HEK293 (cell line): ENCODE data around the gene PLEKHH3.

Source experiments
- CTCF ChIP-seq: fragments of 450-650 bp; formaldehyde crosslinking; IDR thresholded peaks from 2 replicates; pipeline ENCODE4 v1.5.1; 2016; ENCODE audit warnings: missing biosample characterization, missing genetic modification characterization
- PRDM2 ChIP-seq: fragments of 450-650 bp; formaldehyde crosslinking; IDR thresholded peaks from 2 replicates; pipeline ENCODE4 v1.5.1; 2016; ENCODE audit warnings: missing biosample characterization, missing genetic modification characterization, borderline replicate concordance
- REPIN1 ChIP-seq: fragments of 450-650 bp; formaldehyde crosslinking; IDR thresholded peaks from 2 replicates; pipeline ENCODE4 v1.5.1; 2017; ENCODE audit warnings: missing biosample characterization, missing genetic modification characterization, low read depth
- TSHZ1 ChIP-seq: fragments of 450-650 bp; formaldehyde crosslinking; IDR thresholded peaks from 2 replicates; pipeline ENCODE4 v1.5.1; 2016; ENCODE audit warnings: missing biosample characterization, missing genetic modification characterization, borderline replicate concordance
- ZBTB20 ChIP-seq: fragments of 450-650 bp; formaldehyde crosslinking; IDR thresholded peaks from 2 replicates; pipeline ENCODE4 v1.5.1; 2016; ENCODE audit warnings: missing biosample characterization, missing genetic modification characterization
- ZBTB26 ChIP-seq: fragments of 450-650 bp; formaldehyde crosslinking; optimal IDR thresholded peaks from 2 replicates; pipeline ENCODE3; 2016; ENCODE audit warnings: missing biosample characterization, mild to moderate bottlenecking, missing genetic modification characterization
- ZNF121 ChIP-seq: fragments of 450-650 bp; formaldehyde crosslinking; IDR thresholded peaks from 2 replicates; pipeline ENCODE4 v1.5.1; 2016; ENCODE audit warnings: missing biosample characterization, missing genetic modification characterization
- ZNF239 ChIP-seq: fragments of 450-650 bp; formaldehyde crosslinking; IDR thresholded peaks from 2 replicates; pipeline ENCODE4 v1.5.1; 2016; ENCODE audit warnings: missing biosample characterization, missing genetic modification characterization
- ZNF26 ChIP-seq: fragments of 450-650 bp; formaldehyde crosslinking; IDR thresholded peaks from 2 replicates; pipeline ENCODE4 v1.5.1; 2016; ENCODE audit warnings: missing biosample characterization, missing genetic modification characterization
- ZNF274 ChIP-seq, 2 experiments: fragments of 200-500 bp in 1 of 2; fragments of 450-650 bp in 1 of 2; sonication (Bioruptor generic) in 1 of 2; formaldehyde crosslinking in 1 of 2; IDR thresholded peaks; 2 replicates each; pipeline versions ENCODE4 v1.5.1 to v1.6.1; 2014 to 2016; ENCODE audit warnings: borderline replicate concordance in 1 of 2, inconsistent platforms in 1 of 2, low read length in 1 of 2, missing biosample characterization in 1 of 2, missing genetic modification characterization in 1 of 2
- ZNF416 ChIP-seq: fragments of 450-650 bp; formaldehyde crosslinking; IDR thresholded peaks from 2 replicates; pipeline ENCODE4 v1.5.1; 2016; ENCODE audit warnings: missing biosample characterization, missing genetic modification characterization
- ZNF518A ChIP-seq: fragments of 450-650 bp; formaldehyde crosslinking; conservative IDR thresholded peaks from 2 replicates; pipeline ENCODE4 v1.5.1; 2016; ENCODE audit warnings: low read depth, missing biosample characterization, missing genetic modification characterization
- ZNF529 ChIP-seq: fragments of 450-650 bp; formaldehyde crosslinking; IDR thresholded peaks from 2 replicates; pipeline ENCODE4 v1.5.1; 2017; ENCODE audit warnings: missing genetic modification characterization, missing biosample characterization; ENCODE audit not compliant: insufficient replicate concordance
- ZNF610 ChIP-seq: fragments of 450-650 bp; formaldehyde crosslinking; IDR thresholded peaks from 2 replicates; pipeline ENCODE4 v1.5.1; 2016; ENCODE audit warnings: missing biosample characterization, missing genetic modification characterization, borderline replicate concordance
- ZNF658 ChIP-seq: fragments of 450-650 bp; formaldehyde crosslinking; IDR thresholded peaks from 2 replicates; pipeline ENCODE4; 2016; ENCODE audit warnings: missing biosample characterization, missing genetic modification characterization
- ZNF660 ChIP-seq: fragments of 450-650 bp; IDR thresholded peaks from 2 replicates; pipeline ENCODE4 v1.5.1; 2018; ENCODE audit warnings: missing biosample characterization, mild to moderate bottlenecking, missing genetic modification characterization
- ZNF664 ChIP-seq: fragments of 450-650 bp; formaldehyde crosslinking; IDR thresholded peaks from 2 replicates; pipeline ENCODE4 v1.5.1; 2016; ENCODE audit warnings: missing biosample characterization, missing genetic modification characterization
- ZNF670 ChIP-seq: fragments of 450-650 bp; formaldehyde crosslinking; IDR thresholded peaks from 2 replicates; pipeline ENCODE4 v1.5.1; 2016; ENCODE audit warnings: missing biosample characterization, missing genetic modification characterization, low read depth
- ZNF677 ChIP-seq: fragments of 450-650 bp; IDR thresholded peaks from 2 replicates; pipeline ENCODE4 v1.5.0; 2018; ENCODE audit warnings: missing biosample characterization, mild to moderate bottlenecking, missing genetic modification characterization, moderate library complexity

PLEKHH3 gene

GRCh38 chr17:42676424-42677011 is at the start of gene PLEKHH3 (continued):
- peak; percentile 91 for TF ChIP-seq ZBTB26 (tag by site-specific recombination)
- no peak for TF ChIP-seq ZNF274 (IDR thresholded peaks at IDR 0.05; ENCODE audit: low read length)
- TF ChIP-seq ZNF274 (tag by site-specific recombination; IDR thresholded peaks at IDR 0.05; ENCODE audit: borderline replicate concordance) = no peak; the same call in 1 of the 2 replicates
- no peak for TF ChIP-seq ZNF518A (tag by site-specific recombination)
- TF ChIP-seq ZNF660 (tag by site-specific recombination) = no peak
- no peak for TF ChIP-seq ZNF658 (tag by site-specific recombination)
- TF ChIP-seq TSHZ1 (tag by site-specific recombination) = no peak
- TF ChIP-seq REPIN1 (tag by site-specific recombination) = no peak
- TF ChIP-seq ZNF677 (tag by site-specific recombination) = 0 out of 2 replicates have a peak, but pooled peaks have one; percentile 5
- TF ChIP-seq ZNF610 = peak; percentile 52; the same call in 1 of the 2 replicates
- no peak for TF ChIP-seq PRDM2 (tag by site-specific recombination)
- TF ChIP-seq CTCF (tag by site-specific recombination) = peak; percentile 75
- 0 out of 2 replicates have a peak, but pooled peaks have one; percentile 43 for TF ChIP-seq ZNF239 (tag by site-specific recombination)
- TF ChIP-seq ZBTB20 (tag by site-specific recombination) = peak; percentile 99
- TF ChIP-seq ZNF26 (tag by site-specific recombination) = no peak
- TF ChIP-seq ZNF529 (tag by site-specific recombination) = no peak
- no peak for TF ChIP-seq ZNF664
- TF ChIP-seq ZNF670 (tag by site-specific recombination) = no peak
- TF ChIP-seq ZNF121 = no peak
- TF ChIP-seq ZNF416 (tag by site-specific recombination) = no peak
